HG02943 (cell line): ENCODE results near the gene NDUFC2.
"Not testable (repeated sequence)": the region's sequence is repeated elsewhere in the genome, so short reads cannot be mapped to it uniquely, and the experiment has no call there.

Source experiments
- ATAC-seq: cut with Tn5 transposase; IDR thresholded peaks from one replicate; pipeline ENCODE4 v1.9.1; 2021; ENCODE audit warnings: mild to moderate bottlenecking, low read depth, moderate library complexity; ENCODE audit not compliant: unreplicated experiment

Gene NDUFC2

DNA sequence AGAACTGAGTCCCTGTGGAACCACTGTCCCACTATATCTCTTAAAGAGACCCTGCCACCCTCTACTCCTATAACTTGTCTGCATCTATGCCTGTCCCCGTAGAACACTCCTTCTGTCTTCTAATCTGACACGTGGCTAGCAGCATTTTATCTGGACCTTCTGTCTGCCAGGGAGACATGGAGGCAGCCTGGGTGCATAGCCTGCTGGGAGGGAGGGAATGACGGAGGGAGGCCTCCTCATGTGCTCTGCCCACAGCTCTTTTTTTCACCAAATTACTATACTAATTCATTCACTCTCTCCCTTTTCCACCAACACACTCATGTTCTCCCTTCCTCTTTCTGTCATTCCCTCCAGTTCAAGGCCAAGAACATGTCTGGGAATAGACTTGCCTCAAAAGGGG lies 23.6 kb downstream of the NDUFC2 start:
- ATAC-seq: no peak

GRCh38 chr11:78054971-78055370 lies 24.7 kb downstream of the NDUFC2 start:
- ATAC-seq: no peak

GRCh38 chr11:78050964-78051831 lies 28.5 kb downstream of the NDUFC2 start:
- no peak for ATAC-seq

DNA sequence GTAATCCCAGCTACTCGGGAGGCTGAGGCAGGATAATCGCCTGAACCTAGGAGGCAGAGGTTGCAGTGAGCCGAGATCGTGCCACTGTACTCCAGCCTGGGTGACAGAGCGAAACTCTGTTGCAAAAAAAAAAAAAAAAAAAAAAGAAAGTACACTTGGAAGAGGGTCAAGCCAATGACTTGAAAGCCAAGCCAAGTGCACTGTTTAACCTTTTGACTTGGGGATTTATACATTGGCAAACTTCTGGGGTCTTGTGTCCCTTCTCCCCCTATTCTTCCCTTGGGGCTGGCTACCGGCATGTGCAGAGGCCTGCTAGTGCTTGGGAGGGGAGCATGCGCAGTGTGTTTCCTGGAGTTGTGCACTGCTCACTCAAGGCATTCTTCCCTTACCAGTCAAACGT lies 30.3 kb downstream of the NDUFC2 start:
- ATAC-seq: no peak

DNA sequence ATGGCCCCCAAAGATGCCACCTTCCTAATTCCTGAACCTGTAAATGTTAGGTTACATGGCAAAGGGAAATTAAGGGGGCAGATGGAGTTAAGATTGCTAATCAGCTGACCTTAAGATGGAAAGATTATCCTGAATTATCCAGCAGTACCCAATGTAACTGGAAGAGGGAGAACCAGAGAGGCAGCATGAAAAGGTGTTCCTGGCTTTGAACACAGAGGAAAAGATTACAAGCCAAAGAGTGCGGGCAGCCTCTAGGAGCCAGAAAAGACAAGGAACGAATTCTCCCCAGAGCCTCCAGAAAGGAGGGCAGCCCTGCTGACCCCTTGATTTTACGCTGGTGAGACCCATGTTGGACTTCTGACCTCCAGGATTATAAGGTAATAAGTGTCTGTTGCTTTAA lies 31.1 kb downstream of the NDUFC2 start:
- no peak for ATAC-seq

- ATAC-seq: no peak
These were observed 33.2 kb downstream of the NDUFC2 start for GRCh38 chr11:78046486-78046854.

DNA sequence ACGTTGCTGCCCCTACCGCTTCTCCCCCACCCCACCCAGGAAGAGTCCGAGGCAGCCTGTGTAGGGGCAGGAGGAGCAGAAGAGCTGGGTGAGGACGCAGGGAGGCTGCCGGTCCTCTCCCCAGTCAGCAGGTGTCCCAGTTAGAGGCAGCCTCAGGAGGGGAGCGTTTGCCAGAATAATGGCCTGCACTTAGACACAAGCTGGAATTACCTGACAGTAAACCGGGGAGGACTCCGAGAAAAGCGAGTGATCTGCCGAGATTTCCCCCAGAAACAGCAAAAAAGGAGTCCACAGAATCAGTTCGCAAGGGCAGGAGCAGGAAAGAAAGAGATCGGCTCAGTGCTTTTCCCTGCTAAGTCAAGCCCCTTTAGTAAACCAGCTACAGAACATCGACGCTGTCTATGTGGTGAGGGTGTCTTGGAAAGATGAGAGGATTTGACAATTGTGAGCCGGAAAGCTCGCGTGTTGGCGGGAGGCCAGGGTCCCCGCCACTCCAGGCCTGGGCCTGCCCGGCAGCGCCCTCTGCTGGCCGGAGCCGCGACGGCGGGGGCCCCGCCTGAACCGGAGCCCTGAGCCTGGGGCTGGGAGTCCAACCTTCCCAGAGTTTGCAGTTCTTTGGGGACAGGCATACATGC lies 33.7 kb downstream of the NDUFC2 start:
- ATAC-seq: no peak

GRCh38 chr11:78044706-78045105 lies 35.0 kb downstream of the NDUFC2 start:
- ATAC-seq: no peak

GRCh38 chr11:78041843-78042440 lies 37.7 kb downstream of the NDUFC2 start:
- ATAC-seq: no peak

DNA sequence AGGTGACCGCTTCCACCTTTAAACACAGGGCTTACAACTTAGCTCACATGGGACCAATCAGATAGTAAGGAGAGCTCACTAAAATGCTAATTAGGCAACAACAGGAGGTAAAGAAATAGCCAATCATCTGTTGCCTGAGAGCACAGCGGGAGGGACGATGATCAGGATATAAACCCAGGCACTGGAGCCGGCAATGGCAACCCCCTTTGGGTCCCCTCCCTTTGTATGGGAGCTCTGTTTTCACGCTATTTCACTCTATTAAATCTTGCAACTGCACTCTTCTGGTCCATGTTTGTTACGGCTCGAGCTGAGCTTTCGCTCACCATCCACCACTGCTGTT lies 38.3 kb downstream of the NDUFC2 start:
- not testable (repeated sequence) for ATAC-seq

DNA sequence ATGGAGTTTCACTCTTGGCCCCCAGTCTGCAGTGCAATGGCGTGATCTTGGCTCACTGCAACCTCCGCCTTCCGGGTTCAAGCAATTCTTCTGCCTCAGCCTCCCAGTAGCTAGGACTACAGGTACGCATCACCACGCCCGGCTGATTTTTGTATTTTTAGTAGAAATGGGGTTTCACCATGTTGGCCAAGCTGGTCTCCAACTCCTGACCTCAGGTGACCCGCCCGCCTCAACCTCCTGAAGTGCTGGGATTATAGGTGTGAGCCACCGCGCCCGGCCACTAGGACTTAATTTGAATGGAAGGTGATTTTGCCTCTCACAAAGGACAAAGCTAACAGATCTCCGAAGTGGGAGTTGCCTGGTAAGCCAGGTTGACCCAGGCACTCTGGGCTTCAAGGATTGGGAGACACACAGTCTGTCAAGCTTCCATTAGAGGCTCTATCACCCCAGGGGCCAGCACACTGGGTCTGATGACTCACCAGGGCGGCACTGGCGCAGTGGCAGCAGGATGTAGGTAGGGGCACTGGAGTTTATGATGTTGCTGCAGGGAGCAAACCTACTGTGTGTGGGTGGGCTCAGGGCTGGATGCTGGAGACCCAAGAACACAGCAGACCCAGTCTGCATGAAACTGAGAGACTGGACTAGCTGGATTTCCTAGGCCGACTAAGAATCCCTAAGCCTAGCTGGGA lies 38.8 kb downstream of the NDUFC2 start:
- no peak for ATAC-seq

GRCh38 chr11:78039919-78040671 lies 39.6 kb downstream of the NDUFC2 start:
- no peak for ATAC-seq

DNA sequence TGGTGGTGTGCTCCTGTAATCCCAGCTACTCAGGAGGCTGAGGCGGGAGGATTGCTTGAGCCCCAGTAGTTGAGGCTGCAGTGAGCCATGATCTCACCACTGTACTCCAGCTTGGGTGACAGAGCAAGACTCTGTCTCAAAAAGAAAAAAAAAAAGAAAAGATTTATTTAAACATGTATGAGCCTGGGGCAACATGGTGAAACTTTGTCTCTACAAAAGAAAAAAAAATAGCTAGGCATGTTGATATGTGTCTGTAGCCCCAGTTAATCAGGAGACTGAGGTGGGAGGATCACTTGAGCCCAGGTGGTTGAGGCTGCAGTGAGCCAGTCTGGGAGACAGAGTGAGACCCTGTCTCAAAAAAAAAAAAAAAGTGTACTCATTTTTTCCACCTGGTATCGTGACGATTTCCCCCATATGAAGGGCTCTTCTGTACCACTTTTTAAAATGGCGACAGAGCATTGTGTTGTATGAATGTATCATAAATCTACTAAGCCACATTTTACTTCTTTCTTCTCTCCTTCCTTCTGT lies 40.2 kb downstream of the NDUFC2 start:
- no peak for ATAC-seq

GRCh38 chr11:78038697-78039313 lies 40.9 kb downstream of the NDUFC2 start:
- no peak for ATAC-seq

DNA sequence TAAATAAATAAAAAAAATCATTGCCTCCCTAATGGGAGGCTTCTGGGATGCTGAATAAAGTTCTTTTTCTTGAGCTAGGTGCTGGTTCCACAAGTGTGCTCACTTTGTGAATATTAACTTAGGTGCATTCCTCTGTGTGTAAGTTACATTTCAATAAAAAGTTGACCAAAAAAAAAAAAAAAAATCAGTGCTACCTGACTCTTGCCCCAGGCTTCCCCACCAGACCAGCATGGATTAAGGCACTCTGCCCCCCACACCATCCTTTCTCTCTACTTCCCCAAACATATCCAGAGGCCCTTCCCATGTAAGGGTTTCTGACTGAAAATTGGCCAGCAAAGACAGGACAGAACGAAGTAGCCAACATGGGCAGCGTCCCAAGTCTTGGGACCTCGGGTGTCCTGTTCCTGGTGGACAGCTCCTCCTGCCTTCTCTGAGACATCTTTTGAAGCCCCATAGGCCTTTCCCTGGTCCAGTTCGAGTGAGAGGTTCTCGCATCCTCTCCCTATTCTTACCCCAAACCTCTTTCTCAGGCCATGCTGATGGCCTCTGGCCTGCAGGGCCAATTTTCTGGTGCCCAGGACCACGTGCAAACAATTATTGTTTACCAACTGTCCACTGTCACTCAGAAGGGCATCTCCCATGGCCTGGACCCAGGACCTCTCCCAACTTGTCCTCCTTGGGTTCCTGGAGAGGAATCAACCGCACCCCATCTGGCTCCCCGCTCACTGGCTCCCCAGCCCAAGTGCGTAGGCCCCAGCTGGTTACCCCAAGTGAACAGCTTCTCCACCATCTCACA lies 41.6 kb downstream of the NDUFC2 start:
- ATAC-seq: no peak

- no peak for ATAC-seq
These were observed 42.6 kb downstream of the NDUFC2 start for GRCh38 chr11:78037056-78037455.

GRCh38 chr11:78036313-78036712 lies 43.3 kb downstream of the NDUFC2 start:
- ATAC-seq: no peak

DNA sequence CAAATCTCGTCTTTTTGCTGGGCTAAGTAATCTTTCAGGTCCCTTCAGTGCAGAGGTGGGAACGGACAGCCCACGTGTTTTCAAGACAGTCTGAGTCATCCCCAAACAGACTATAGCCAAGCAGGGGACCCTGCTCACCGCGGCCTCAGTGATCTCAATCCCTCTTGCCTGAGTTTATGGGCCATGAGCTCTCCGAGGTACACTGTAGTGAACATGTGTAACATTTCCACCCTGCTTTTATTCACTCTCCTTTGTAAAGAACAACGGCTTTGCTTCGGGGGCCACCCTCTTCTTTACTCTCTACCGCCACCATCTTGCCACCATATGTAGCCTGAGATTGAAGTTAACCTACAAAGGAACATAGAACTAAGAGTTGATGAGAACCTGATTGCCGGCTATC lies 45.0 kb downstream of the NDUFC2 start:
- no peak for ATAC-seq

GRCh38 chr11:78033040-78033439 lies 46.6 kb downstream of the NDUFC2 start:
- ATAC-seq: no peak
